BLaER1 (cell line): ENCODE data around the gene SNX19.
A peak's percentile ranks its signal among the peaks of the same experiment; 100 is the strongest.
"Not testable (repeated sequence)": the region's sequence is repeated elsewhere in the genome, so short reads cannot be mapped to it uniquely, and the experiment has no call there.

Source experiments
- H3K27ac ChIP-seq: shearing (Covaris generic); formaldehyde crosslinking; 2 replicates; pipeline ENCODE4 v1.8.1; 2022
- H3K27me3 ChIP-seq: shearing (Covaris generic); formaldehyde crosslinking; 2 replicates; pipeline ENCODE4 v1.8.1; 2022
- H3K36me3 ChIP-seq: shearing (Covaris generic); formaldehyde crosslinking; 2 replicates; pipeline ENCODE4 v1.8.1; 2022
- H3K4me1 ChIP-seq: shearing (Covaris generic); formaldehyde crosslinking; 2 replicates; pipeline ENCODE4 v1.8.1; 2022
- H3K4me2 ChIP-seq: shearing (Covaris generic); formaldehyde crosslinking; 2 replicates; pipeline ENCODE4 v1.8.1; 2022
- H3K4me3 ChIP-seq: shearing (Covaris generic); formaldehyde crosslinking; 2 replicates; pipeline ENCODE4 v1.8.1; 2022
- H3K9ac ChIP-seq: shearing (Covaris generic); formaldehyde crosslinking; 2 replicates; pipeline ENCODE4 v1.8.1; 2022
- H3K9me3 ChIP-seq: shearing (Covaris generic); formaldehyde crosslinking; 2 replicates; pipeline ENCODE4 v1.8.1; 2022
- H4K20me1 ChIP-seq: shearing (Covaris generic); formaldehyde crosslinking; 2 replicates; pipeline ENCODE4 v1.8.1; 2022
- Cebpa-rat ChIP-seq: shearing (Covaris generic); IDR thresholded peaks from 2 replicates; pipeline ENCODE4 v1.8.1; 2022

The SNX19 gene

GRCh38 chr11:130924750-130925149 lies 8.5 kb upstream of the SNX19 start:
- no peaks in the 10 kb centered on the region for H3K9me3 ChIP-seq
- no peak overlapping the region for H3K27ac ChIP-seq
- H3K4me3 ChIP-seq = no peak overlapping the region
- H3K36me3 ChIP-seq = no peaks in the 10 kb centered on the region
- H3K27me3 ChIP-seq = no peaks in the 10 kb centered on the region
- H3K4me2 ChIP-seq = peak overlapping the region; percentile 17; the same call in 1 of the 2 replicates
- no peaks in the 10 kb centered on the region for H3K4me1 ChIP-seq
- TF ChIP-seq Cebpa-rat = no peak
- H4K20me1 ChIP-seq = no peaks in the 10 kb centered on the region
- H3K9ac ChIP-seq = no peak overlapping the region

DNA sequence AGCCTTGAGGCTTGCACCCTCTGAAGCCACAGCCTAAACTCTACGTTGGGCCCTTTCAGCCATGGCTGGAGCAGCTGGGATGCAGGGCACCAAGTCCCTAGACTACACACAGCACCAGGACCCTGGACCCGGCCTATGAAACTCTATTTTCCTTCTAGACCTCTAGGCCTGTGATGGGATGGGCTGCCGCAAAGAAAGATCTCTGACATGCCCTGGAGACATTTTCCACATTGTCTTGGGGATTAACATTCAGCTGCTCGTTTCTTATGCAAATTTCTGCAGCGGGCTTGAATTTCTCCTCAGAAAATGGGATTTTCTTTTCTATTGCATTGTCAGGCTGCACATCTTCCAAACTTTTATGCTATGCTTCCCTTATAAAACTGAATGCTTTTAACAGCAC lies 4.3 kb upstream of the SNX19 start:
- not testable (repeated sequence) for H3K4me3 ChIP-seq, H3K36me3 ChIP-seq, H3K4me2 ChIP-seq

GRCh38 chr11:130918081-130918480 lies 1.8 kb upstream of the SNX19 start:
- Histone ChIP-seq H3K27me3 (no peaks in the 10 kb centered on the region), H3K4me2 (no peak overlapping the region), H3K4me1 (peaks cover 13% of the 10 kb centered on the region), H3K9ac (no peak overlapping the region), H3K4me3 (no peak overlapping the region), H3K9me3 (no peaks in the 10 kb centered on the region), H3K36me3 (peaks cover 23% of the 10 kb centered on the region), H3K27ac (no peak overlapping the region), H4K20me1 (no peaks in the 10 kb centered on the region)
- TF ChIP-seq Cebpa-rat = no peak

More for the DNA sequence above, 4.3 kb upstream of the SNX19 start:
- not testable (repeated sequence) for H3K4me1 ChIP-seq, H3K27ac ChIP-seq, H3K27me3 ChIP-seq, H3K9ac ChIP-seq, H4K20me1 ChIP-seq, H3K9me3 ChIP-seq

DNA sequence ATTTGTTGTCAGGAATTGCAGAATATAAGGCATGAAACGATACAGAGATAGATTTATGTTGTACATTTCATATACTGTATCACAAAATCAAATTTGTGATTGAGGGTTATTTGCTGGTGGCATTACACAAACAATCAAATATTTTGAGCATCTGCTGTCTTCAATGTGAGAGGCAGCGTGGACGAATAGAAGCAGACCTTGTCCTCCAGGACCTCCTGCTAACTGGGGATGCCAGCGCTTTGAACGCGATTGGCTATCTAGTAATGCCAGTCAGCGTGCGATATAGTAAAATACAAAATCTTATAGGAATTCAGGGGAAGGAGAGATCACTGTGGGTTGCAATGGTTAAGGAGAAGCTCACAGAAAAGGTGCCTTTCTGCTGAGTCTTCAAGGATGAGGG lies 631 bp upstream of the SNX19 start:
- H3K27ac ChIP-seq = 0 out of 2 replicates have a peak overlapping the region, but pooled peaks have one; percentile 96
- TF ChIP-seq Cebpa-rat = no peak
- H3K9me3 ChIP-seq = no peaks in the 10 kb centered on the region
- H3K4me3 ChIP-seq = peak overlapping the region; percentile 96
- H3K27me3 ChIP-seq = no peaks in the 10 kb centered on the region
- peak overlapping the region; percentile 96 for H3K9ac ChIP-seq
- H3K36me3 ChIP-seq = peaks cover 30% of the 10 kb centered on the region
- peaks cover 8% of the 10 kb centered on the region; the same call in 1 of the 2 replicates for H4K20me1 ChIP-seq
- peaks cover 13% of the 10 kb centered on the region for H3K4me1 ChIP-seq
- peak overlapping the region; percentile 97 for H3K4me2 ChIP-seq

DNA sequence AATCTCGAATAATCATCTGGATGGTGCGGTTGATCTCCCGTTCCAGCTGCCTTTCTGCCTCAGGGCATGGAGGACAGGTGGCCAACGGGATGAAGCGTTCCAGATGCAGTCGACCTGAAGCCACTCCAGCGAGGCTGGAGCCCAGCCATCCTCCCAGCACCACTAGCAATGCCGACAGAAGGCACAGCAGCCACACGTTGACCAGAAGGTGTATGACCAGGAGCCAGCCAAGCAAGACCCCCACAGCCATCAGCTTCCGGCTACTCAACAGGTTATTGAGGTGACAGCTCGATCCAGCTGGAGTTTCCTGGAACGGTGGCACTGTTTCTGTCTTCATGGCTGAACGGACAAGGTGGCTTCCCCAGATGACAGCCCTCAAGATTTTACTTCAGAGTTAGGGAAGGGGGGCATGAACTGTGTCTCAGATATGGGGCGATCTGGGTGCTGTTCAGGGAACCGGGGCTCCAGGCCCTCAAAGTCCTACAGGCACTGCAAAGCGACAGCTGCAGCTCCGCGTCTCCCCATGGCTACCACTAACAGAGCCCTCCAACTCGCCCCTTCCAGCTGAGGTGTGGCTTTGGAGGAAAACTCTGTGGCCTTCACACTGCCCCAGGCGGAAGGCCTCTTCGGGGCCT lies 559 bp downstream of the SNX19 start:
- Histone ChIP-seq H3K9ac (peak overlapping the region; percentile 96), H3K4me2 (peak overlapping the region; percentile 97), H3K27me3 (no peaks in the 10 kb centered on the region), H4K20me1 (peaks cover 15% of the 10 kb centered on the region; the same call in 1 of the 2 replicates), H3K4me3 (peak overlapping the region; percentile 96), H3K36me3 (peaks cover 41% of the 10 kb centered on the region), H3K4me1 (peaks cover 13% of the 10 kb centered on the region), H3K9me3 (no peaks in the 10 kb centered on the region), H3K27ac (peak overlapping the region; percentile 96)
- TF ChIP-seq Cebpa-rat = no peak

GRCh38 chr11:130913268-130913667 lies 3.0 kb downstream of the SNX19 start:
- TF ChIP-seq Cebpa-rat = no peak
- Histone ChIP-seq H3K4me1 (peaks cover 13% of the 10 kb centered on the region), H3K4me2 (no peak overlapping the region), H3K9ac (no peak overlapping the region), H3K36me3 (peaks cover 61% of the 10 kb centered on the region), H3K27ac (no peak overlapping the region), H3K9me3 (no peaks in the 10 kb centered on the region), H4K20me1 (peaks cover 27% of the 10 kb centered on the region; the same call in 1 of the 2 replicates), H3K4me3 (no peak overlapping the region), H3K27me3 (no peaks in the 10 kb centered on the region)

DNA sequence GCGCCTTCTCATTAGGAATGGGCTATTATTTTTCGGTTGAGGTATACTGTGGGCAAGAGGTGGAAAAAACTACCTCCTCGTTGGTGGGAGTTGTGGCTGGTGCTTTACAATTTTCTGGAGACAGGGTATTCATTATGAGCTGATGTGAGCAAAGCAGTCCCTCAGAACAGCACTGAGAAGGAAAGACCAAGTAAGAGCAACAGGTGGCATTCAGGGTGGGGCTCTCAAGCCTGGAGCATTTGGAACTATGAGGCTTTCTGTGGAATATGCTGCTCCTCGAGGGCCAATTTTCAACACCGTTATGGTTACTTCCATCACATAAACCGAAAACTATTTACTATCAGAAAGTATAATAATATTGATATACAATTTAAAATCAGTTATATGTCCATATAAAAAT lies 3.7 kb downstream of the SNX19 start:
- Histone ChIP-seq H3K36me3 (peaks cover 68% of the 10 kb centered on the region), H3K27me3 (no peaks in the 10 kb centered on the region), H3K4me2 (no peak overlapping the region), H3K9me3 (no peaks in the 10 kb centered on the region), H4K20me1 (peaks cover 34% of the 10 kb centered on the region), H3K27ac (no peak overlapping the region), H3K4me3 (no peak overlapping the region), H3K4me1 (peaks cover 13% of the 10 kb centered on the region), H3K9ac (no peak overlapping the region)
- no peak for TF ChIP-seq Cebpa-rat

DNA sequence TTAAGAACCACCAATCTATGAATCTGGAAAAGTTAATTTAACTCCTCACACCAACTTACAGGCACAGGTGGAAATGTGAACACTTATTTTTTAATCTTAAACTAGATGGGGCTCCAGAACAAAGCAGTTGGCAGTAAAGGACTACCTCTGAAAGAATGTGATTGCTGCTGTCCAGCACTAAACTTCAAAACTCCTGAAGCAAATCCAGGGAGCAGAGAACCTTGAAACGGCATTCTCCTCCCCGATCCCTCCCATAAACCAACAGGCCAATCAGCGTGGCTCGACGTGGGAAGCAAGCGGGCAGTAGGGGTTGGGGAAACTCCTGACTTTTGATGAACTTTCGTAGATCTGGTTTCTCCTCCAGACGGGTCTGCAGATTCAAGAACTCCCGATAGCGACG lies 5.0 kb downstream of the SNX19 start:
- H3K4me3 ChIP-seq = no peak overlapping the region
- no peaks in the 10 kb centered on the region for H3K9me3 ChIP-seq
- H3K4me2 ChIP-seq = no peak overlapping the region
- peaks cover 13% of the 10 kb centered on the region for H3K4me1 ChIP-seq
- no peaks in the 10 kb centered on the region for H3K27me3 ChIP-seq
- H3K27ac ChIP-seq = no peak overlapping the region
- peaks cover 41% of the 10 kb centered on the region for H4K20me1 ChIP-seq
- peaks cover 81% of the 10 kb centered on the region for H3K36me3 ChIP-seq
- no peak overlapping the region for H3K9ac ChIP-seq
- TF ChIP-seq Cebpa-rat = no peak

- no peak overlapping the region for H3K4me2 ChIP-seq
- no peak for TF ChIP-seq Cebpa-rat
- H3K27ac ChIP-seq = no peak overlapping the region
- no peaks in the 10 kb centered on the region for H3K27me3 ChIP-seq
- H3K36me3 ChIP-seq = peaks cover 90% of the 10 kb centered on the region
- no peaks in the 10 kb centered on the region for H3K9me3 ChIP-seq
- H4K20me1 ChIP-seq = peaks cover 41% of the 10 kb centered on the region
- no peak overlapping the region for H3K4me3 ChIP-seq
- H3K4me1 ChIP-seq = 0 out of 2 replicates have a peak, but pooled peaks cover 1% of the 10 kb centered on the region
- no peak overlapping the region for H3K9ac ChIP-seq
Measured at GRCh38 chr11:130909650-130910049, 6.6 kb downstream of the SNX19 start.

GRCh38 chr11:130908770-130909625 lies 7.3 kb downstream of the SNX19 start:
- peaks cover 41% of the 10 kb centered on the region for H4K20me1 ChIP-seq
- TF ChIP-seq Cebpa-rat = no peak
- H3K4me1 ChIP-seq = no peaks in the 10 kb centered on the region
- H3K9ac ChIP-seq = no peak overlapping the region
- H3K9me3 ChIP-seq = no peaks in the 10 kb centered on the region
- no peak overlapping the region for H3K4me2 ChIP-seq
- no peak overlapping the region for H3K27ac ChIP-seq
- H3K36me3 ChIP-seq = peaks cover 90% of the 10 kb centered on the region
- H3K4me3 ChIP-seq = no peak overlapping the region
- H3K27me3 ChIP-seq = no peaks in the 10 kb centered on the region
